ENCODE results near the gene SIPA1L3.
A peak's percentile ranks its signal among the peaks of the same experiment; 100 is the strongest.

SIPA1L3 gene

GRCh38 chr19:38211151-38211591 lies 304.2 kb downstream of the SIPA1L3 start:
- Histone ChIP-seq H3K36me3 (ENCODE audit: control insufficient read depth, insufficient read depth, low read length) (no peaks in the 10 kb centered on the region), H3K27me3 (replicated peaks; ENCODE audit: control insufficient read depth, insufficient read depth, low read length, poor library complexity, severe bottlenecking) (peaks cover 13% of the 10 kb centered on the region), H3K9me3 (ENCODE audit: control insufficient read depth, low read length) (no peaks in the 10 kb centered on the region), H3K4me1 (ENCODE audit: control insufficient read depth, insufficient read depth, low read length, poor library complexity, severe bottlenecking) (peaks cover 25% of the 10 kb centered on the region), H3K4me3 (ENCODE audit: insufficient read depth, low read depth, low read length, poor library complexity, severe bottlenecking) (no peak overlapping the region), H3K27ac (ENCODE audit: insufficient read depth, low read length, poor library complexity, severe bottlenecking) (no peak overlapping the region)
- no peak for DNase-seq

GRCh38 chr19:38211766-38212165 lies 304.8 kb downstream of the SIPA1L3 start:
- peaks cover 25% of the 10 kb centered on the region for H3K4me1 ChIP-seq (ENCODE audit: control insufficient read depth, insufficient read depth, low read length, poor library complexity, severe bottlenecking)
- no peaks in the 10 kb centered on the region for H3K9me3 ChIP-seq (ENCODE audit: control insufficient read depth, low read length)
- no peaks in the 10 kb centered on the region for H3K36me3 ChIP-seq (ENCODE audit: control insufficient read depth, insufficient read depth, low read length)
- peaks cover 13% of the 10 kb centered on the region for H3K27me3 ChIP-seq (replicated peaks; ENCODE audit: control insufficient read depth, insufficient read depth, low read length, poor library complexity, severe bottlenecking)
- DNase-seq: no peak
- no peak overlapping the region for H3K4me3 ChIP-seq (ENCODE audit: insufficient read depth, low read depth, low read length, poor library complexity, severe bottlenecking)
- H3K27ac ChIP-seq (ENCODE audit: insufficient read depth, low read length, poor library complexity, severe bottlenecking): no peak overlapping the region

GRCh38 chr19:38213469-38213868 lies 306.5 kb downstream of the SIPA1L3 start:
- Histone ChIP-seq H3K9me3 (ENCODE audit: control insufficient read depth, low read length) (no peaks in the 10 kb centered on the region), H3K27ac (ENCODE audit: insufficient read depth, low read length, poor library complexity, severe bottlenecking) (no peak overlapping the region), H3K4me3 (ENCODE audit: insufficient read depth, low read depth, low read length, poor library complexity, severe bottlenecking) (no peak overlapping the region), H3K27me3 (replicated peaks; ENCODE audit: control insufficient read depth, insufficient read depth, low read length, poor library complexity, severe bottlenecking) (peaks cover 13% of the 10 kb centered on the region), H3K36me3 (ENCODE audit: control insufficient read depth, insufficient read depth, low read length) (no peaks in the 10 kb centered on the region), H3K4me1 (ENCODE audit: control insufficient read depth, insufficient read depth, low read length, poor library complexity, severe bottlenecking) (peaks cover 25% of the 10 kb centered on the region)
- DNase-seq: no peak

- Histone ChIP-seq H3K27me3 (replicated peaks; ENCODE audit: control insufficient read depth, insufficient read depth, low read length, poor library complexity, severe bottlenecking) (peaks cover 13% of the 10 kb centered on the region), H3K4me3 (ENCODE audit: insufficient read depth, low read depth, low read length, poor library complexity, severe bottlenecking) (no peak overlapping the region), H3K27ac (ENCODE audit: insufficient read depth, low read length, poor library complexity, severe bottlenecking) (no peak overlapping the region), H3K4me1 (ENCODE audit: control insufficient read depth, insufficient read depth, low read length, poor library complexity, severe bottlenecking) (peaks cover 25% of the 10 kb centered on the region), H3K36me3 (ENCODE audit: control insufficient read depth, insufficient read depth, low read length) (no peaks in the 10 kb centered on the region), H3K9me3 (ENCODE audit: control insufficient read depth, low read length) (no peaks in the 10 kb centered on the region)
- peak in 2 of 3 donors; percentile 36 to 58 for DNase-seq
Measured at GRCh38 chr19:38213911-38214625, 307.1 kb downstream of the SIPA1L3 start.

GRCh38 chr19:38216785-38217641 lies 310.0 kb downstream of the SIPA1L3 start:
- no peak overlapping the region for H3K4me3 ChIP-seq (ENCODE audit: insufficient read depth, low read depth, low read length, poor library complexity, severe bottlenecking)
- peaks cover under 1% of the 10 kb centered on the region for H3K27me3 ChIP-seq (replicated peaks; ENCODE audit: control insufficient read depth, insufficient read depth, low read length, poor library complexity, severe bottlenecking)
- H3K27ac ChIP-seq (ENCODE audit: insufficient read depth, low read length, poor library complexity, severe bottlenecking): no peak overlapping the region
- no peaks in the 10 kb centered on the region for H3K36me3 ChIP-seq (ENCODE audit: control insufficient read depth, insufficient read depth, low read length)
- no peak for DNase-seq
- H3K4me1 ChIP-seq (ENCODE audit: control insufficient read depth, insufficient read depth, low read length, poor library complexity, severe bottlenecking): peaks cover 10% of the 10 kb centered on the region
- H3K9me3 ChIP-seq (ENCODE audit: control insufficient read depth, low read length): no peaks in the 10 kb centered on the region

GRCh38 chr19:38218204-38218603 lies 311.2 kb downstream of the SIPA1L3 start:
- Histone ChIP-seq H3K27me3 (replicated peaks; ENCODE audit: control insufficient read depth, insufficient read depth, low read length, poor library complexity, severe bottlenecking) (peaks cover 11% of the 10 kb centered on the region), H3K27ac (ENCODE audit: insufficient read depth, low read length, poor library complexity, severe bottlenecking) (no peak overlapping the region), H3K36me3 (ENCODE audit: control insufficient read depth, insufficient read depth, low read length) (no peaks in the 10 kb centered on the region), H3K9me3 (ENCODE audit: control insufficient read depth, low read length) (no peaks in the 10 kb centered on the region), H3K4me1 (ENCODE audit: control insufficient read depth, insufficient read depth, low read length, poor library complexity, severe bottlenecking) (peaks cover 10% of the 10 kb centered on the region), H3K4me3 (ENCODE audit: insufficient read depth, low read depth, low read length, poor library complexity, severe bottlenecking) (no peak overlapping the region)
- DNase-seq: no peak

GRCh38 chr19:38219221-38219620 lies 312.2 kb downstream of the SIPA1L3 start:
- no peak overlapping the region for H3K4me3 ChIP-seq (ENCODE audit: insufficient read depth, low read depth, low read length, poor library complexity, severe bottlenecking)
- no peaks in the 10 kb centered on the region for H3K36me3 ChIP-seq (ENCODE audit: control insufficient read depth, insufficient read depth, low read length)
- peaks cover 20% of the 10 kb centered on the region for H3K27me3 ChIP-seq (replicated peaks; ENCODE audit: control insufficient read depth, insufficient read depth, low read length, poor library complexity, severe bottlenecking)
- no peak overlapping the region for H3K27ac ChIP-seq (ENCODE audit: insufficient read depth, low read length, poor library complexity, severe bottlenecking)
- DNase-seq: no peak
- H3K9me3 ChIP-seq (ENCODE audit: control insufficient read depth, low read length): no peaks in the 10 kb centered on the region
- H3K4me1 ChIP-seq (ENCODE audit: control insufficient read depth, insufficient read depth, low read length, poor library complexity, severe bottlenecking): peaks cover 7% of the 10 kb centered on the region

GRCh38 chr19:38221421-38221820 lies 314.4 kb downstream of the SIPA1L3 start:
- Histone ChIP-seq H3K4me3 (ENCODE audit: insufficient read depth, low read depth, low read length, poor library complexity, severe bottlenecking) (no peak overlapping the region), H3K27ac (ENCODE audit: insufficient read depth, low read length, poor library complexity, severe bottlenecking) (no peak overlapping the region), H3K27me3 (replicated peaks; ENCODE audit: control insufficient read depth, insufficient read depth, low read length, poor library complexity, severe bottlenecking) (peaks cover 38% of the 10 kb centered on the region), H3K4me1 (ENCODE audit: control insufficient read depth, insufficient read depth, low read length, poor library complexity, severe bottlenecking) (peaks cover 7% of the 10 kb centered on the region), H3K36me3 (ENCODE audit: control insufficient read depth, insufficient read depth, low read length) (no peaks in the 10 kb centered on the region), H3K9me3 (ENCODE audit: control insufficient read depth, low read length) (no peaks in the 10 kb centered on the region)
- no peak for DNase-seq

- DNase-seq: no peak
- Histone ChIP-seq H3K4me3 (ENCODE audit: insufficient read depth, low read depth, low read length, poor library complexity, severe bottlenecking) (no peak overlapping the region), H3K9me3 (ENCODE audit: control insufficient read depth, low read length) (no peaks in the 10 kb centered on the region), H3K27me3 (replicated peaks; ENCODE audit: control insufficient read depth, insufficient read depth, low read length, poor library complexity, severe bottlenecking) (peaks cover 44% of the 10 kb centered on the region), H3K27ac (ENCODE audit: insufficient read depth, low read length, poor library complexity, severe bottlenecking) (no peak overlapping the region), H3K36me3 (ENCODE audit: control insufficient read depth, insufficient read depth, low read length) (no peaks in the 10 kb centered on the region), H3K4me1 (ENCODE audit: control insufficient read depth, insufficient read depth, low read length, poor library complexity, severe bottlenecking) (peaks cover 7% of the 10 kb centered on the region)
Measured at GRCh38 chr19:38221919-38222830, 315.2 kb downstream of the SIPA1L3 start.
